Kidney (tissue), 14 donors: ENCODE data around the gene HSD17B14. TPM values are rescaled to one million over a fixed set of nuclear protein-coding genes. Genes with fewer than 3 reads are reported as not detected.
A peak's percentile ranks its signal among the peaks of the same experiment; 100 is the strongest.

ENCODE experiments used
- DNase-seq, 5 donors: peaks; one replicate each; pipeline ENCODE4 v3.0.0-alpha.2; 2013 to 2020
- FAIRE-seq: peaks from 2 replicates; lab custom pipeline; 2012; peaks lifted over from hg19 to GRCh38; lab: Jason Lieb, UNC
- H3K27ac ChIP-seq, 2 donors: one replicate each; pipeline ENCODE4 v1.7.0; 2013; ENCODE audit warnings: low read depth in 2 of 2, low read length in 2 of 2, inconsistent platforms in 1 of 2
- H3K27me3 ChIP-seq: one replicate; pipeline ENCODE4 v1.7.1; 2013; ENCODE audit warnings: low read length, inconsistent platforms; ENCODE audit not compliant: control insufficient read depth, insufficient read depth
- H3K36me3 ChIP-seq, 3 donors: one replicate each; pipeline versions ENCODE4 v1.7.0 to v1.7.1; 2013; ENCODE audit warnings: low read length in 3 of 3, control low read depth in 1 of 3, inconsistent platforms in 1 of 3; ENCODE audit not compliant: insufficient read depth in 3 of 3, control insufficient read depth in 2 of 3
- H3K4me1 ChIP-seq, 3 donors: one replicate each; pipeline versions ENCODE4 v1.7.0 to v1.7.1; 2013; ENCODE audit warnings: low read length in 3 of 3, inconsistent platforms in 1 of 3, low read depth in 1 of 3; ENCODE audit not compliant: control insufficient read depth in 2 of 3, insufficient read depth in 2 of 3
- H3K4me3 ChIP-seq, 3 donors: one replicate each; pipeline versions ENCODE4 v1.7.0 to v1.8.1; 2013; ENCODE audit warnings: low read length in 3 of 3, control low read depth in 1 of 3, inconsistent platforms in 1 of 3
- H3K9ac ChIP-seq, 3 donors: one replicate each; pipeline versions ENCODE4 v1.7.0 to v1.7.1; 2013; ENCODE audit warnings: low read length in 3 of 3, control low read depth in 1 of 3, inconsistent platforms in 1 of 3
- H3K9me3 ChIP-seq, 3 donors: one replicate each; pipeline versions ENCODE4 v1.7.0 to v1.7.1; 2013; ENCODE audit warnings: low read length in 3 of 3, control low read depth in 1 of 3, inconsistent platforms in 1 of 3; ENCODE audit not compliant: control insufficient read depth in 2 of 3, insufficient read depth in 1 of 3
- intact Hi-C: fragments of 100-400 bp; cut with DNase I; formaldehyde crosslinking; loops from one replicate; pipeline ENCODE4 v1.11.1; 2022
- polyA plus RNA-seq: library from polyadenylated mRNA; stranded (reverse); fragments of 350-450 nt; fragmentation: Illumina TruSeq; extraction: RNeasy Lipid Tissue Mini Kit (QIAGEN cat#74804); gene quantifications from one replicate; pipeline ENCODE4 v1.2.3, GENCODE V29; 2014; ENCODE audit warnings: low read depth, low replicate concordance; ENCODE audit not compliant: insufficient read depth
- total RNA-seq: library from RNA; stranded (reverse); fragmentation: NEBNext Ultra II Directional; extraction: Animal tissue kit (Norgen Biotek cat#: 25700); gene quantifications from one replicate; pipeline ENCODE4 v1.2.1, GENCODE V29; 2021
- TF ChIP-seq, protein P1 (sequence below): IDR thresholded peaks from 3 replicates; pipeline ENCODE4 v1.5.1; 2012; ENCODE audit warnings: mild to moderate bottlenecking, moderate library complexity, borderline replicate concordance; ENCODE audit not compliant: insufficient read depth; ENCODE audit errors: extremely low read depth
- donor health status: control.
- donor health status: control.
- donor health status: control.
- donor health status: control.
- donor health status: control.
- donor health status: DM: yes; HTN: yes; CAD: no.
- donor health status: Normal renal cell carcinoma (clear cell type).

HSD17B14 gene
- total and polyA plus RNA-seq, 2 donors from 2014 or later, result 5.2 to 141 TPM

DNA sequence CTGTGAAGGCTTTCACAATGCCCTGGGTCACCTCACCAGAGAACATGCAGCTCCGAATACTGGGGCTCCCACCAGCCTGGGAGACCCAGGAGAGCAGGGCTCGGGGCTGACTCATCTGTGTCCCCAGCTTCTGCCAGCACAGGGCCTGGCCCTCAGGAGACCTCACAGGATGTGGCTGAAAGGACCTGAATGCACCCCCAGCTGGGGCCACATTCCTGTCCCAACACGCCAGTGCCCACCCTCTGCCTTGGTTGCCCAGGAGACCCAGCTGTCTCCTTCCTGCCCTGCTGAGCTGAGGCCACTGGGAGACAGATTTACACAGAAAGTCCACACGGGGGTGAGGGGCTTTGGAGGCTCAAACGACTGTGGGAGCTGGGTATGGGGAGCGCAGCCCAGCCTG lies 37.4 kb downstream of the HSD17B14 start:
- DNase-seq, result no peak
- H3K9ac ChIP-seq, result no peak overlapping the region
- H3K27me3 ChIP-seq, result no peaks in the 10 kb centered on the region
- no peak overlapping the region for H3K4me3 ChIP-seq
- peaks cover 0 to 7% (median 5%) of the 10 kb centered on the region in 3 donors for H3K4me1 ChIP-seq
- intact Hi-C loops, result loop anchor here (10.0 kb wide), 1 partner anchor 176 kb away; no protein-coding TSS in a partner anchor
- TF ChIP-seq, protein P1, sequence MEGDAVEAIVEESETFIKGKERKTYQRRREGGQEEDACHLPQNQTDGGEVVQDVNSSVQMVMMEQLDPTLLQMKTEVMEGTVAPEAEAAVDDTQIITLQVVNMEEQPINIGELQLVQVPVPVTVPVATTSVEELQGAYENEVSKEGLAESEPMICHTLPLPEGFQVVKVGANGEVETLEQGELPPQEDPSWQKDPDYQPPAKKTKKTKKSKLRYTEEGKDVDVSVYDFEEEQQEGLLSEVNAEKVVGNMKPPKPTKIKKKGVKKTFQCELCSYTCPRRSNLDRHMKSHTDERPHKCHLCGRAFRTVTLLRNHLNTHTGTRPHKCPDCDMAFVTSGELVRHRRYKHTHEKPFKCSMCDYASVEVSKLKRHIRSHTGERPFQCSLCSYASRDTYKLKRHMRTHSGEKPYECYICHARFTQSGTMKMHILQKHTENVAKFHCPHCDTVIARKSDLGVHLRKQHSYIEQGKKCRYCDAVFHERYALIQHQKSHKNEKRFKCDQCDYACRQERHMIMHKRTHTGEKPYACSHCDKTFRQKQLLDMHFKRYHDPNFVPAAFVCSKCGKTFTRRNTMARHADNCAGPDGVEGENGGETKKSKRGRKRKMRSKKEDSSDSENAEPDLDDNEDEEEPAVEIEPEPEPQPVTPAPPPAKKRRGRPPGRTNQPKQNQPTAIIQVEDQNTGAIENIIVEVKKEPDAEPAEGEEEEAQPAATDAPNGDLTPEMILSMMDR, result no peak
- FAIRE-seq, result no peak
- no peaks in the 10 kb centered on the region for H3K9me3 ChIP-seq
- H3K36me3 ChIP-seq, result no peaks in the 10 kb centered on the region
- no peak overlapping the region for H3K27ac ChIP-seq

DNA sequence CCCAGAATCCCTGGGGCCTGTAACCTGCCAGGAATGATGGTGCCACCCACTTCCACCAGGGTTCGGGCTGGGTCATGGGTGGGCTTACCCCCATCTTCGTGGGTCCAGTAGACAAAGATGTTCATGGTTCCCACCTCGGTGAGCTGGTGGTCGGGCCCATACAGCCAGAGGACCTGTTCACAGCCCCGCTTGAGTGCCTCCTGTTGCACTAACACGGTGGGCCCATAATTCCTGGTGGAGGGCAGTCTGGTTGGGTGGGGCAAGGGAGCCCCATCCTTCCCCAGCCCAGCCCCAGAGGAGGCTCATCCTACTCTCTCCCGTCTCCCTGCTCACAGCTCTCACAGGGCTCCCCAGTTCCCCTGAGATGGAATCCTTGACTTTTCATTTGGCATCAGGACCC lies 39.2 kb downstream of the HSD17B14 start:
- Histone ChIP-seq H3K27ac (no peak overlapping the region), H3K9me3 (no peaks in the 10 kb centered on the region), H3K4me3 (no peak overlapping the region), H3K27me3 (no peaks in the 10 kb centered on the region), H3K36me3 (no peaks in the 10 kb centered on the region), H3K4me1 (peaks cover 0 to 7% (median 5%) of the 10 kb centered on the region in 3 donors), H3K9ac (no peak overlapping the region)
- FAIRE-seq, result no peak
- intact Hi-C loops, result loop anchor here (10.0 kb wide), 1 partner anchor 178 kb away; no protein-coding TSS in a partner anchor
- TF ChIP-seq, protein P1, result no peak
- peak in 1 of 5 donors; percentile 77 for DNase-seq

DNA sequence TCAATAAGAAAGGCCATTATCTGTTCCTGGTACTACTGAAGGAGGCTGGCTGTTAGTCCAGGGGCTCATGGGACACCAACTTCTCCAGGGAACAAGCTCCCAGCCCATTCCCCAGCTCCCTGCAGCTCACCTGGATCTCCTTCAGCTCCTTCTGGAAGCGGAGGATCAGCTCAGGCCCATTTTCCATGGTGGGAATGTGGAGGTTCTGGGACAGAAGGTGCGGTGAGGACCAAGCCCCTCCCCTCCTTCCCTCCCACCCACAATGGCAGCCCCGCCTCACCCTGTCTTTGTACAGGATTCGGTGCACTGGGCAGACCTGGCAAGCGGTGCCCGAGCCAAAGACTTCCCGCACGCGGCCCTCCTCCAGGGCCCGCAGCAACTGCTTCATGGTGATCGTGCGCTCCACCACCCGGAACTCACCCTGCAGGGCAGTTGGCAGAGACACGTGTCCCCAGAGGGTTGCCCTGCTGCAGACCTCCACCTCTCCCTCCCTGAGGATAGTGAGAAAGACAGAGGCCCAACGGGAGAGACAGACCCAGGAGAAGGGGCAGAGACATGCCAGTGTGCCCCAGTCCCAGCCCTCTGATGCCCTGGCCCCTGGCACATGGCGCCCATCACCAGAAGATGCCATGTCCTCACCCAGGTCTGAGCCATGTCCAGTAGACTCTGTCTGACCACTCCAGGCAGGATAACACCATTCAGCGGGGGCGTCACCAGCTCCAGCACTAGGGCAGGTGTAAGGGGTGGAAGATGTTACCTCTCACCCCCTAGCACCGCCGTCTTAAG lies 39.8 kb downstream of the HSD17B14 start:
- FAIRE-seq, result no peak
- peak overlapping the region in 1 of 3 donors; percentile 63 for H3K9ac ChIP-seq
- H3K9me3 ChIP-seq, result no peaks in the 10 kb centered on the region
- H3K27me3 ChIP-seq, result no peaks in the 10 kb centered on the region
- intact Hi-C loops, result loop anchor here (10.0 kb wide), 1 partner anchor 178 kb away; no protein-coding TSS in a partner anchor
- DNase-seq, result peak in 2 of 5 donors; percentile 64 to 73
- TF ChIP-seq, protein P1, result no peak
- H3K4me1 ChIP-seq, result peaks cover 0 to 7% (median 5%) of the 10 kb centered on the region in 3 donors
- H3K27ac ChIP-seq, result peak overlapping the region; percentile 76 to 92
- no peak overlapping the region for H3K4me3 ChIP-seq
- no peaks in the 10 kb centered on the region for H3K36me3 ChIP-seq
